Epidermal melanocyte (primary cell): ENCODE results near the gene KIAA0408.
"Not testable (repeated sequence)": the region's sequence is repeated elsewhere in the genome, so short reads cannot be mapped to it uniquely, and the experiment has no call there.

Experiments used
- DNase-seq: peaks from one replicate; pipeline ENCODE4 v3.0.0; 2011; ENCODE audit warnings: low spot score; ENCODE audit not compliant: insufficient read length

Gene KIAA0408

GRCh38 chr6:127415096-127415495 is 44.1 kb downstream of the KIAA0408 start:
- no peak for DNase-seq

- DNase-seq, result not testable (repeated sequence)
Observed at GRCh38 chr6:127413123-127413522, 46.1 kb downstream of the KIAA0408 start.

- not testable (repeated sequence) for DNase-seq
Observed at GRCh38 chr6:127412016-127412415, 47.2 kb downstream of the KIAA0408 start.
